ENCODE measurements around the gene PRKCE.

The PRKCE gene

DNA sequence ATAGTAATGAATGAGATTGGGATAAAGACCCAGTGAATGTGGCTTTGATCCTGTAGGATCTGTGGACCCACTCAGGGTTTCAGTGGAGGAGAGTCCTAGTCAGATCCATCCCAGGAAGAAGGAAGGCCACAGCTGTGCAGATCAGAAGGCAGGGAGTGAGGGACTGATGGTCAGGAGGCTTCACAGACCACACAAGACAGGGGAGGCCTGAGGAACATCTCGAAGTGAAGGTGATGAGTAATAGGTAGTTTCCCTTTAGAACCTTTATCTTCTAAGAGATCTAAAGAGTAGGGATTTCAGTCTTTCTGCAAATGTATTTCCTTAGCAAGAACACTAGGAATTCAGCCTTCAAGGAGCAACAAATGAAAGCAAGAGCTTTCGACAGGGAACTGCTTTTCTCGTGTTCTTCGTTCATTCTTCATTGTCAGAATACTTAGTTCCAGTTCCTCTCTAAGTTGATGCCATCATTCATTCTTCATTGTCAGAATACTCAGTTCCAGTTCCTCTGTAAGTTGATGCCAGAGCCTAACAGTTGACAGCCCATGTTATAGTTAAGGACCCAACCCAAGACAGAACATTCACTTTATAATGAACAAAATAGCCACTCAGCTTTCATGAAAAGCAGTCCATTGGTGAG, 495.5 kb downstream of the PRKCE start:
- TF ChIP-seq, protein P1, sequence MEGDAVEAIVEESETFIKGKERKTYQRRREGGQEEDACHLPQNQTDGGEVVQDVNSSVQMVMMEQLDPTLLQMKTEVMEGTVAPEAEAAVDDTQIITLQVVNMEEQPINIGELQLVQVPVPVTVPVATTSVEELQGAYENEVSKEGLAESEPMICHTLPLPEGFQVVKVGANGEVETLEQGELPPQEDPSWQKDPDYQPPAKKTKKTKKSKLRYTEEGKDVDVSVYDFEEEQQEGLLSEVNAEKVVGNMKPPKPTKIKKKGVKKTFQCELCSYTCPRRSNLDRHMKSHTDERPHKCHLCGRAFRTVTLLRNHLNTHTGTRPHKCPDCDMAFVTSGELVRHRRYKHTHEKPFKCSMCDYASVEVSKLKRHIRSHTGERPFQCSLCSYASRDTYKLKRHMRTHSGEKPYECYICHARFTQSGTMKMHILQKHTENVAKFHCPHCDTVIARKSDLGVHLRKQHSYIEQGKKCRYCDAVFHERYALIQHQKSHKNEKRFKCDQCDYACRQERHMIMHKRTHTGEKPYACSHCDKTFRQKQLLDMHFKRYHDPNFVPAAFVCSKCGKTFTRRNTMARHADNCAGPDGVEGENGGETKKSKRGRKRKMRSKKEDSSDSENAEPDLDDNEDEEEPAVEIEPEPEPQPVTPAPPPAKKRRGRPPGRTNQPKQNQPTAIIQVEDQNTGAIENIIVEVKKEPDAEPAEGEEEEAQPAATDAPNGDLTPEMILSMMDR (IDR thresholded peaks at IDR 0.05; ENCODE audit: low read depth, low read length): no peak
- no peak for DNase-seq (ENCODE audit: low read depth in 2 of 2)
- no peak overlapping the region for H3K4me3 ChIP-seq (replicated peaks in 1 of 2; ENCODE audit: low read depth in 2 of 2, low read length in 2 of 2)

- TF ChIP-seq, protein P1 (IDR thresholded peaks at IDR 0.05; ENCODE audit: low read depth, low read length): no peak
- DNase-seq (ENCODE audit: low read depth in 2 of 2): no peak
- H3K4me3 ChIP-seq (replicated peaks in 1 of 2; ENCODE audit: low read depth in 2 of 2, low read length in 2 of 2): no peak overlapping the region
Observed at GRCh38 chr2:46147626-46148368, 496.3 kb downstream of the PRKCE start.

- no peak overlapping the region for H3K4me3 ChIP-seq (replicated peaks in 1 of 2; ENCODE audit: low read depth in 2 of 2, low read length in 2 of 2)
- TF ChIP-seq, protein P1 (IDR thresholded peaks at IDR 0.05; ENCODE audit: low read depth, low read length): no peak
- DNase-seq (ENCODE audit: low read depth in 2 of 2): no peak
Observed at GRCh38 chr2:46148369-46148736, 496.9 kb downstream of the PRKCE start.

DNA sequence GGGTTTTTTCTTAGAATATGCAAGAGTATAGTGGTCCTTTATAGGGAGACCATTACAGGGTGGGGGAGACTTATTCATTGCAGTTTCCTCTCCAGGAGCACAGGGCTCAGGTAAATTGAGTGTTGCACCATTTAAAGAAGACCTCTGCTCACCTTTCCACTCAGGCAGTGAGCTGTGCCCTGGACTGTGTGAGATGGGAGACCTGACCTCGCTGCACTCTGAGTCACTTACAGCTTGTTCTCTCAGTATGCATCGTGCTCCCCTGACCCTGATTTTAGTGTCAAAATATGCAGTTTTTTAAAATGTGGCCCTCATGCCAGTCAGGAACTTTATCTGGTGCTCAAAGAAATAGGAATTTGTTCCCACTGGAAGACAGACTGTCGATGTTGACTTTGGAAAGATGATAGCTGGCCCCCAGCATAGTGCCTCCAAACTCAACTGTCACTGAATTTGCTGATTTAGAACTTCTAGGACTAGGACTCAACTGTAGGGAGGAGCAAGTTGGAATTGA, 499.0 kb downstream of the PRKCE start:
- H3K4me3 ChIP-seq (replicated peaks in 1 of 2; ENCODE audit: low read depth in 2 of 2, low read length in 2 of 2): no peak overlapping the region
- TF ChIP-seq, protein P1 (IDR thresholded peaks at IDR 0.05; ENCODE audit: low read depth, low read length): no peak
- no peak for DNase-seq (ENCODE audit: low read depth in 2 of 2)

DNA sequence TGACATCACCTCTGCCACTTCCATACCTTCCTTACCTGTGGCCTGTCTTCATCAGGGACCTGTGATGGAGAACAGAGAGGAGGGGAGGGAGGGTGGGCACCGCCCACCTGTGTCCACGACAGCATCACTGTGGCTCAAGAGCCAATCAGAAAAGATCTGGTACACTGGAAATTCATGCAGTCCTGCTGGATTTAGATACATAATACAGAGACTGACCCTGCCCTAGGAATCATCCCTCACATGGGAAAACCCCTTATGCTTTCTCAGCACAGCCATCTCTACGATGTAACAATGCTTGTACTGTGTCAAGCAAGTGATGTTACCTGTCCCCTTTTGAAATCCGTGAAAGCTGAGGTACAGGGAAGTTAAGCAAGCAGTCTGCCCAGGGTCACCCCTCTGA, 500.1 kb downstream of the PRKCE start:
- peak in 1 of 2 donors; percentile 50 for DNase-seq (ENCODE audit: low read depth in 2 of 2)

DNA sequence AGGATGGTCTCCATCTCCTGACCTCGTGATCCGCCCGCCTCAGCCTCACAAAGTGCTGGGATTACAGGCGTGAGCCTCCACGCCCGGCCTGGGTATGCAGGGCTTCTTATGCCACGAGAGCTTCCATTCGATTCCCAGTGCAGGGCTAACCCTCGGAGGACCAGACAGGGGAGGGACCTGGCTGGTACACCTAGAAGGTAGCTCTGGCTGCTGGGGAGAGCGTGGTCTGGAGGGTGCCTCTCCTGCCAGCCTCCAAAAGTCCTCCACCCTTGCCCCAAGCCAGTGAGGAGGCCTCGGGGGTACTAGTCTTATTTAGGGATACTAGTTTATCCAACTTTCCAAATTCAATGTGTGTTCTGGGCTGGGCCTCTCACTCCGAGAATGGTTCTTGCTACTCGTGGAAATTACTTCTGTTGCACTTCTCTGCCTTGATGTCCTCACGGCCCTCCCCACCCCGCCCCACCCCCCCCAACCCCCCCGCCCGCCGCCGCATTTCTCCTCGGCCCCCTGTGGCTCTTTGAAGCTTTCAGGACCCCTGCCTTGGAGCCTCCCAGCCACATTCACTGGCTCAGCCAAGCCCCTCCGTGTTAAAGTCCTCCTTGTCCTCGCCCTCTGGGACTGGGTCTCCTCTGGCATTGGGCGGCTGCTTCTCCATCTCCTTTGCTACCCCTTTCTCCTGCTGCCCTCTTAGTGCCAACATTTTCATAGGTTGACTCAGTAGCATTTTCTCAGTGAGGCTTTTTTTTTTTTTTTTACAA, 502.7 kb downstream of the PRKCE start:
- TF ChIP-seq, protein P1 (IDR thresholded peaks at IDR 0.05; ENCODE audit: low read depth, low read length): no peak
- H3K4me3 ChIP-seq (replicated peaks in 1 of 2; ENCODE audit: low read depth in 2 of 2, low read length in 2 of 2): no peak overlapping the region

More for the DNA sequence above, 500.1 kb downstream of the PRKCE start:
- no peak overlapping the region for H3K4me3 ChIP-seq (replicated peaks in 1 of 2; ENCODE audit: low read depth in 2 of 2, low read length in 2 of 2)
- TF ChIP-seq, protein P1 (IDR thresholded peaks at IDR 0.05; ENCODE audit: low read depth, low read length): no peak

More for the DNA sequence above, 502.7 kb downstream of the PRKCE start:
- no peak for DNase-seq (ENCODE audit: low read depth in 2 of 2)
